Glutamatergic neuron (in vitro differentiated cells): ENCODE measurements around the gene CLSTN1. TPM values are rescaled to one million over a fixed set of nuclear protein-coding genes. Genes with fewer than 3 reads are reported as not detected.

Experiments used
- DNase-seq: peaks from one replicate; pipeline ENCODE4 v3.0.0; 2022
- H3K27ac Mint-ChIP-seq: one replicate; pipeline ENCODE4 v1.8.0; 2020; ENCODE audit warnings: mild to moderate bottlenecking, mixed read lengths, inconsistent platforms; ENCODE audit not compliant: unreplicated experiment
- H3K27me3 Mint-ChIP-seq: one replicate; pipeline ENCODE4 v1.8.0; 2020; ENCODE audit warnings: mild to moderate bottlenecking, moderate library complexity, mixed read lengths, inconsistent platforms; ENCODE audit not compliant: unreplicated experiment
- H3K36me3 Mint-ChIP-seq: one replicate; pipeline ENCODE4 v1.8.0; 2020; ENCODE audit warnings: mild to moderate bottlenecking, mixed read lengths, inconsistent platforms; ENCODE audit not compliant: unreplicated experiment
- H3K4me1 Mint-ChIP-seq: one replicate; pipeline ENCODE4 v1.8.0; 2020; ENCODE audit warnings: mild to moderate bottlenecking, low read depth, mixed read lengths, inconsistent platforms; ENCODE audit not compliant: unreplicated experiment
- H3K4me3 Mint-ChIP-seq: one replicate; pipeline ENCODE4 v1.8.0; 2020; ENCODE audit warnings: mild to moderate bottlenecking, mixed read lengths, inconsistent platforms; ENCODE audit not compliant: unreplicated experiment
- H3K9me3 Mint-ChIP-seq: one replicate; pipeline ENCODE4 v1.8.0; 2020; ENCODE audit warnings: mild to moderate bottlenecking, moderate library complexity, mixed read lengths, inconsistent platforms; ENCODE audit not compliant: unreplicated experiment
- total RNA-seq: library from RNA; stranded (reverse); fragmentation: NEBNext Ultra II Directional; extraction: Animal tissue kit (Norgen Biotek cat#: 25700); gene quantifications from one replicate; pipeline ENCODE4 v1.2.1, GENCODE V29; 2021; ENCODE audit not compliant: unreplicated experiment
- TF ChIP-seq, protein P1 (sequence below): fragments of 200-600 bp; sonication (generic); IDR thresholded peaks from one replicate; pipeline ENCODE4 v1.5.0; 2021; ENCODE audit not compliant: partially characterized antibody, unreplicated experiment

Gene CLSTN1
- total RNA-seq, 1 donor from 2014 or later, result 139 TPM

DNA sequence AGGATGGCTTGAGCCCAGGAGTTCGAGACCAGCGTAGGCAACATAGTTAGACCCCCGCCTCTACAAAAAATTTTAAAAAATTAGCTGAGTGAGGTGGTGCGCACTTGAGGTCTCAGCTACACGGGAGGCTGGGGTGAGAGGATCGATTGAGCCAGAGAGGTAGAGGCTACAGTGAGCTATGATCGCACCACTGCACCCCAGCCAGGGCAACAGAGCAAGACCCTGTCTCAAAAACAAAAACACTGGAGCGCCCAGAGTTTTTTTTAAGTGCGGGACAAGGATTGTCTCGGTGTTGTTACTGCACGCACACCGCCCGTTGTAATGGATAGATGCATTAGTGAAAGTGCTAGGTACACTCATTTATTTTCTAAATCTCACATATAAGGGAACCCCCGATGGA is 135.2 kb downstream of the CLSTN1 start:
- TF ChIP-seq, protein P1, sequence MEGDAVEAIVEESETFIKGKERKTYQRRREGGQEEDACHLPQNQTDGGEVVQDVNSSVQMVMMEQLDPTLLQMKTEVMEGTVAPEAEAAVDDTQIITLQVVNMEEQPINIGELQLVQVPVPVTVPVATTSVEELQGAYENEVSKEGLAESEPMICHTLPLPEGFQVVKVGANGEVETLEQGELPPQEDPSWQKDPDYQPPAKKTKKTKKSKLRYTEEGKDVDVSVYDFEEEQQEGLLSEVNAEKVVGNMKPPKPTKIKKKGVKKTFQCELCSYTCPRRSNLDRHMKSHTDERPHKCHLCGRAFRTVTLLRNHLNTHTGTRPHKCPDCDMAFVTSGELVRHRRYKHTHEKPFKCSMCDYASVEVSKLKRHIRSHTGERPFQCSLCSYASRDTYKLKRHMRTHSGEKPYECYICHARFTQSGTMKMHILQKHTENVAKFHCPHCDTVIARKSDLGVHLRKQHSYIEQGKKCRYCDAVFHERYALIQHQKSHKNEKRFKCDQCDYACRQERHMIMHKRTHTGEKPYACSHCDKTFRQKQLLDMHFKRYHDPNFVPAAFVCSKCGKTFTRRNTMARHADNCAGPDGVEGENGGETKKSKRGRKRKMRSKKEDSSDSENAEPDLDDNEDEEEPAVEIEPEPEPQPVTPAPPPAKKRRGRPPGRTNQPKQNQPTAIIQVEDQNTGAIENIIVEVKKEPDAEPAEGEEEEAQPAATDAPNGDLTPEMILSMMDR, result no peak
- no peak for DNase-seq
- peak overlapping the region; percentile 91 for H3K4me3 Mint-ChIP-seq
- peaks cover 8% of the 10 kb centered on the region for H3K4me1 Mint-ChIP-seq
- H3K9me3 Mint-ChIP-seq, result peaks cover 2% of the 10 kb centered on the region
- no peak overlapping the region for H3K27ac Mint-ChIP-seq
- peaks cover 11% of the 10 kb centered on the region for H3K27me3 Mint-ChIP-seq
- H3K36me3 Mint-ChIP-seq, result no peaks in the 10 kb centered on the region

DNA sequence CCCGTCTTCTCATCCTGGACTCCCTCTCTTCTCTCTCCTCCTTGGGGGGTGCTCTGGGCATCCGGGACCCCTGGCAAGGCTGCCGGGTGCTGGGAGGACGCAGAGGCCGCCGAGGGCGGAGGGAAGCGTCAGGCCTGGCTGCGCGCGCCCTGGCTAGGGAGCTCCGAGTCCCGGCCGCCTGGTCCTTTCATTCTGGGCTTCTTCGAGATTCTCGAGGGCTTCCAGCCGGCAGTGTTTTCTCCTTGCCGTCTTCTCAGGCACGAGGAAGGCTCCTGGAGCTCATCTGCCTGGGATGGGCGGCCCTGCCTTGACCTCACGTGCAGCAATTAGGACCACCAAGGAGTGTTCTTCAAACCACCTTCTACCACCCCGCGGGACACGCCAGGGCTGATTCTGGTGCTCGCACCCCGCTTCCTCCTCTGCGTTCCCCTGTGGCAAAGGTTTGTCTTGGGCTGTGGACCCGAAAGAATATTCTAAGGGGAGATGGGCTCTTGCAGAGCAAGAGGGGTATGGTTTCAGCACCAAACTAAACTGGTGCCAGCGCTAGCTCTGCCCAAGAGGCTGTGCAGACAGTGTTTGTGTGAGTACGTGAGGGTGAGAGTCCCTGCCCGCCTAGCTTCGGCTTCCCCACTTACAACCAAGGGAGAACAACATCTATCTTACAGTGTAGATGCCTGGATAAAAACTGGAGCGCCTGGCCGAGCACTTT is 135.7 kb downstream of the CLSTN1 start:
- Mint-ChIP-seq H3K27ac (no peak overlapping the region), H3K4me1 (peaks cover 7% of the 10 kb centered on the region), H3K36me3 (no peaks in the 10 kb centered on the region), H3K4me3 (peak overlapping the region; percentile 91), H3K9me3 (peaks cover 1% of the 10 kb centered on the region), H3K27me3 (peaks cover 11% of the 10 kb centered on the region)
- TF ChIP-seq, protein P1, result no peak
- peak; percentile 52 for DNase-seq

DNA sequence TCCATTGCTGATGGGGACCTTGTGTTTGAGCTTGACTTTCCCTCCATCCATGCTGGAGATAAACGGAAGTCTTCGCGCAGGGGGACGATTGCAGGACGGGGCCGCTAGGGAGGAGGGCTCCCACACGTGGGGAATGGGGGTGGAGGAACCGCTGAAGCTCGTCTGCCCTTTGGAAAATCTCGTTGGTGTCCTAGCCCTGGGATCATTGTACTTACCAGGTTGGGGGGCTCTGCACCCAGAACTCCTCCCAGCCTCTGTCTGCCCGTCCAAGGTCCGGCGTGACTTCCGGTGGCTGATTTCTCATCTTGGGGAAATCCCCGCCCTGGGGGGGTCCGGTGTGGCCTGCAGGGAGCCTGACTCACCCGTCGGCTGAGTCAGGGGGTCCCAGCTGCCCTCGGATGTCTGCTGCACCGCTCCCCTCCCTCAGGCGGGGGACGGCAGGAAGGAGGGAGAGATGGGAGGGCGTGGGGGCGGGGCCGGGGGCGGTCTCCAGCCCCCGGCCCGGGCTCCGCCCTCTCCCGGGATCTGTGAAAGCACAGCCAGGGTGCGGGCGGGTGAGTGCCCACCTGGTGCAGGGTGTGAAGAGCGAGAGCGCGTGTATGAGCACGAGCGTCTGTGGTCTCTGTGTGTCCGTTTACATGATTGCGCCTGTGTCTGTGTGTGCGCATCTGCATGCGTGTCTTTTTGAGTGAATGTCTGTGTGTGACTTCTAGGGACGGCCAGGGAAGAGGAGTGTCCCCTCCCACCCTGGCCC is 136.5 kb downstream of the CLSTN1 start:
- Mint-ChIP-seq H3K4me3 (peak overlapping the region; percentile 91), H3K27me3 (peaks cover 11% of the 10 kb centered on the region), H3K27ac (peak overlapping the region; percentile 48), H3K4me1 (peaks cover 7% of the 10 kb centered on the region), H3K9me3 (peaks cover 1% of the 10 kb centered on the region), H3K36me3 (no peaks in the 10 kb centered on the region)
- DNase-seq, result peak; percentile 79
- TF ChIP-seq, protein P1, result no peak

GRCh38 chr1:9684801-9685200 is 139.0 kb downstream of the CLSTN1 start:
- H3K27ac Mint-ChIP-seq, result no peak overlapping the region
- no peaks in the 10 kb centered on the region for H3K4me1 Mint-ChIP-seq
- H3K4me3 Mint-ChIP-seq, result no peak overlapping the region
- no peaks in the 10 kb centered on the region for H3K36me3 Mint-ChIP-seq
- TF ChIP-seq, protein P1, result no peak
- H3K27me3 Mint-ChIP-seq, result peaks cover 4% of the 10 kb centered on the region
- no peak for DNase-seq
- peaks cover 1% of the 10 kb centered on the region for H3K9me3 Mint-ChIP-seq

DNA sequence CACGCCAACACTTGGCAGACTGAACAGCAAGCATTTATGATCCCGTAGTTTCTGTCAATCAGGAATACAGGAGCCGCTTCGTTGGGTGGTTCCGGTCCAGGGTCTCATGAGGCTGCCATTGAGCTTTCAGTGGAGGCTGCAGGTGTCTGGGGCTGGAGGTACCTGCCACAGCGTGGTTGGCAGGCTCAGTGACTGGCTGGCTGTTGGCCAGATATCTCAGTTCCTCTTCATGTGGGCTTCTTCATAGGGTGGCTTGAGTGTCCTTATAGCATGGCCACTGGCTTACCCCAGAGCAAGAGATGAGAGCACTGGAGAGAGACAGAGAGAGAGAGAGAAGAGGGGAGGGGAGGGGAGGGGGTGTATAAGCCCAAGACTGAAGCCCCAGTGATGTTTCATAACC is 142.9 kb downstream of the CLSTN1 start:
- no peak for DNase-seq
- H3K4me1 Mint-ChIP-seq, result no peaks in the 10 kb centered on the region
- no peaks in the 10 kb centered on the region for H3K36me3 Mint-ChIP-seq
- no peak overlapping the region for H3K4me3 Mint-ChIP-seq
- H3K27ac Mint-ChIP-seq, result no peak overlapping the region
- TF ChIP-seq, protein P1, result no peak
- no peaks in the 10 kb centered on the region for H3K9me3 Mint-ChIP-seq
- no peaks in the 10 kb centered on the region for H3K27me3 Mint-ChIP-seq
